GM18909 (cell line): ENCODE results near the gene MRC2.

ENCODE experiments used
- ATAC-seq: cut with Tn5 transposase; IDR thresholded peaks from one replicate; pipeline ENCODE4 v1.9.1; 2021; ENCODE audit warnings: mild to moderate bottlenecking; ENCODE audit not compliant: unreplicated experiment, poor library complexity

The MRC2 gene

DNA sequence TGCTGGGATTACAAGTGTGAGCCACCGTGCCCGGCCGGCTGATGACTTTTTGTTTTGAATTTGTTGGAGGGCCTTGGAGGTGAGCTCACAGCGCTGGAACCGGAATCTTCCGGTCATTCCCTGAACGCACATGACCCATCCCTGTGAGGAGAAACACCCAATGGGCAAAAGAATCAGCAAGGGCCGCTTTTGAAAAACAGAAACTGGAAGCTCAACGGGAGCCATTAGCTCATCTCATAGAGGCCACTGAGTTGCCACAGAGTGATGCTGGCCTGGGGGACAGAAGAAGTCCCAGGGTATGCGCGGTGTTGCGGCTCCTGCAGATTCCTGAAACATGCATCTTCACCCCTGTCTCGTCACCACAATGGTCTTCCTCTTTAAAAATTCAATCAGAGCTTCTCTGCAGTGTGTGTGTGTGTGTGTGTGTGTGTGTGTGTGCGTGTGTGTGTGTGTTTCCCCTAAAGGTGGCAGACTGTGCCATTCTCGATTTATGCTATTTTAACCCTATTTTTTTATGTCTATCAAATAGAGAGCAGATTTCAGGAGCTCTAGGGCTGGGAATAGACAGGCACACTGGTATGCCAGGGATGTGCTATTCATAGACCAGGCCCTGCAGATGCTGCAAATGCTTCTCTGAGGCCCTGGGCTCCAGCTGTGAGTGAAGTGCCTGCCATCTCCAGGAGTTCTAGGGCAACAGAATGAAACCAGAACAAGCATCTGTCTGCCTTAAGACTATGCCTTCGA lies 112.3 kb downstream of the MRC2 start:
- ATAC-seq = no peak

DNA sequence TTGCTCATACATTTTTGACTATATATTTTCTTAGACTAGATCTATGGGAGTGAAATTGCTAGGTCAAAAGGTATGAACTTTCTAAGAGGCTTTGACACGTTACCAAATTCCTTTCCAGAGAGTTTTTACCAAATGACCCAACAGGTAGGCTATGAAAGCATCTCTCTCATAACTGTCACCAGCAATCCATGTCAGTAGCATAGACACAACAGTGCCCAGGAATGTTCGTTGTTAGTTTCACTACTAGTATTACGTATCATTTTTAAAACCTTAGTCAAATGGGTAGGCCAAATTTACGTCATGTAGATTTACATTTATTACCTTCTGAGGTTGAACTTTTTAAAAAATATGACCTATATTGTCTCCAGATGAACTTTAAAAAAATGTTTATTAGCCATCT lies 113.8 kb downstream of the MRC2 start:
- ATAC-seq = no peak
